Spinal cord (tissue), 10 donors: ENCODE data around the gene VWCE. TPM values are rescaled to one million over a fixed set of nuclear protein-coding genes. Genes with fewer than 3 reads are reported as not detected.
"Not testable (repeated sequence)": the region's sequence is repeated elsewhere in the genome, so short reads cannot be mapped to it uniquely, and the experiment has no call there.

Experiments used
- DNase-seq, 6 donors: peaks; one replicate each; pipeline versions ENCODE4 v3.0.0 to v3.0.0-alpha.2; 2013 to 2015; ENCODE audit warnings: low spot score in 6 of 6, low read depth in 4 of 6
- H3K27ac ChIP-seq: one replicate; pipeline ENCODE4 v1.5.1; 2013; ENCODE audit warnings: low read depth, low read length, control low read depth
- H3K27me3 ChIP-seq: one replicate; pipeline ENCODE4 v1.6.1; 2013; ENCODE audit warnings: low read length; ENCODE audit not compliant: control insufficient read depth, insufficient read depth
- H3K36me3 ChIP-seq: one replicate; pipeline ENCODE4 v1.6.1; 2013; ENCODE audit warnings: low read length; ENCODE audit not compliant: control insufficient read depth, insufficient read depth
- H3K4me1 ChIP-seq: one replicate; pipeline ENCODE4 v1.6.1; 2013; ENCODE audit warnings: low read length; ENCODE audit not compliant: control insufficient read depth, insufficient read depth
- H3K4me3 ChIP-seq: one replicate; pipeline ENCODE4 v1.5.1; 2013; ENCODE audit warnings: low read depth, low read length, control low read depth
- H3K9me3 ChIP-seq: one replicate; pipeline ENCODE4 v1.6.1; 2013; ENCODE audit warnings: low read length; ENCODE audit not compliant: control insufficient read depth, insufficient read depth
- WGBS: methylation state at CpG from one replicate; pipeline ENCODE4 v1.1.5; 2013; ENCODE audit warnings: missing lambda C conversion rate; ENCODE audit not compliant: insufficient coverage; 5-methylcytosine and 5-hydroxymethylcytosine counted together
- polyA plus RNA-seq, 2 donors: library from polyadenylated mRNA; unstranded; fragments of 120-200 nt; gene quantifications; one replicate each; pipeline ENCODE4 v1.2.1, GENCODE V29; 2013; ENCODE audit not compliant: insufficient read length in 2 of 2
- total RNA-seq, 2 donors: library from RNA; depleted of rRNA in 1 of 2; stranded (reverse); fragments of 120-200 nt in 1 of 2; fragments of >200 nt in 1 of 2; gene quantifications; one replicate each; pipeline versions ENCODE4 v1.2.3 to v1.2.4, GENCODE V29; 2013 to 2014
- donor health status: healthy.

The VWCE gene
- total and polyA plus RNA-seq, 4 donors = 1.5 to 10.7 (median 3.8) TPM

- H3K4me3 ChIP-seq, H3K9me3 ChIP-seq, H3K27me3 ChIP-seq, DNase-seq, H3K4me1 ChIP-seq, H3K27ac ChIP-seq, H3K36me3 ChIP-seq: not testable (repeated sequence)
- WGBS = 81% methylated on average over 3 of the region's 9 CpGs
These were observed 47.0 kb downstream of the VWCE start for GRCh38 chr11:61248071-61248470.

GRCh38 chr11:61245284-61245964, 49.7 kb downstream of the VWCE start:
- H3K9me3 ChIP-seq, H3K4me3 ChIP-seq, H3K27ac ChIP-seq, H3K36me3 ChIP-seq, H3K4me1 ChIP-seq, H3K27me3 ChIP-seq, DNase-seq: not testable (repeated sequence)
- no CpG with 5 or more reads among the region's 10 CpGs for WGBS

- not testable (repeated sequence) for H3K27ac ChIP-seq, H3K4me1 ChIP-seq, DNase-seq, H3K36me3 ChIP-seq, H3K27me3 ChIP-seq, H3K9me3 ChIP-seq, H3K4me3 ChIP-seq
- no CpG with 5 or more reads among the region's 5 CpGs for WGBS
These were observed 53.6 kb downstream of the VWCE start for GRCh38 chr11:61241526-61241925.

GRCh38 chr11:61240875-61241274, 54.2 kb downstream of the VWCE start, which contains the start of gene PGA5:
Gene PGA5, plus strand, starts transcription at chr11:61241175. Its CDS starts 52 bp downstream, at chr11:61241227.
- WGBS = no CpG with 5 or more reads among the region's 8 CpGs
- H3K9me3 ChIP-seq, H3K27ac ChIP-seq, H3K27me3 ChIP-seq, DNase-seq, H3K4me3 ChIP-seq, H3K4me1 ChIP-seq, H3K36me3 ChIP-seq: not testable (repeated sequence)

- 21% methylated on average over 4 of the region's 8 CpGs for WGBS
- not testable (repeated sequence) for H3K27ac ChIP-seq, H3K4me3 ChIP-seq, H3K36me3 ChIP-seq, DNase-seq, H3K27me3 ChIP-seq, H3K4me1 ChIP-seq, H3K9me3 ChIP-seq
These were observed 54.8 kb downstream of the VWCE start for GRCh38 chr11:61240288-61240687.

- H3K9me3 ChIP-seq, H3K4me1 ChIP-seq, H3K4me3 ChIP-seq, H3K27me3 ChIP-seq, H3K36me3 ChIP-seq, H3K27ac ChIP-seq, DNase-seq: not testable (repeated sequence)
- WGBS = no CpG with 5 or more reads among the region's 4 CpGs
These were observed 58.0 kb downstream of the VWCE start for GRCh38 chr11:61237130-61237529.

GRCh38 chr11:61232548-61233145, 62.5 kb downstream of the VWCE start:
- not testable (repeated sequence) for H3K9me3 ChIP-seq, H3K27ac ChIP-seq, DNase-seq, H3K27me3 ChIP-seq, H3K36me3 ChIP-seq, H3K4me3 ChIP-seq, H3K4me1 ChIP-seq
- WGBS = no CpG with 5 or more reads among the region's 3 CpGs

GRCh38 chr11:61231585-61231984, 63.5 kb downstream of the VWCE start:
- H3K4me1 ChIP-seq, H3K36me3 ChIP-seq, H3K27me3 ChIP-seq, DNase-seq, H3K27ac ChIP-seq, H3K9me3 ChIP-seq, H3K4me3 ChIP-seq: not testable (repeated sequence)
- WGBS = no CpG with 5 or more reads among the region's 5 CpGs

GRCh38 chr11:61231033-61231432, 64.1 kb downstream of the VWCE start:
- no CpG with 5 or more reads among the region's 15 CpGs for WGBS
- not testable (repeated sequence) for H3K9me3 ChIP-seq, H3K4me1 ChIP-seq, H3K4me3 ChIP-seq, H3K36me3 ChIP-seq, H3K27ac ChIP-seq, DNase-seq, H3K27me3 ChIP-seq

- not testable (repeated sequence) for DNase-seq, H3K9me3 ChIP-seq, H3K27ac ChIP-seq, H3K4me1 ChIP-seq, H3K27me3 ChIP-seq, H3K4me3 ChIP-seq, H3K36me3 ChIP-seq
- no CpG with 5 or more reads among the region's 6 CpGs for WGBS
These were observed 65.7 kb downstream of the VWCE start for GRCh38 chr11:61229458-61229857.
